Mesendoderm (in vitro differentiated cells): ENCODE results near the gene SPP2.
A peak's percentile ranks its signal among the peaks of the same experiment; 100 is the strongest.

Source experiments
- DNase-seq: peaks from one replicate; pipeline ENCODE4 v3.0.0; 2013
- H2AK5ac ChIP-seq: 2 replicates; pipeline ENCODE4 v1.6.1; 2013; ENCODE audit warnings: low read length, inconsistent platforms
- H2BK120ac ChIP-seq: 2 replicates; pipeline ENCODE4 v1.6.1; 2013; ENCODE audit warnings: low read depth, mild to moderate bottlenecking, low read length, moderate library complexity, mixed read lengths
- H2BK15ac ChIP-seq: replicated peaks from 2 replicates; pipeline ENCODE4 v1.6.1; 2013; ENCODE audit warnings: low read depth, mild to moderate bottlenecking, moderate library complexity
- H2BK5ac ChIP-seq: 2 replicates; pipeline ENCODE4 v1.6.1; 2013; ENCODE audit warnings: low read length, inconsistent platforms
- H3K18ac ChIP-seq: 2 replicates; pipeline ENCODE4 v1.6.1; 2013; ENCODE audit warnings: mild to moderate bottlenecking, low read length, mixed read lengths
- H3K23ac ChIP-seq: one replicate; pipeline ENCODE4 v1.6.1; 2013; ENCODE audit warnings: low read length
- H3K27ac ChIP-seq: 2 replicates; pipeline ENCODE4 v1.5.1; 2013; ENCODE audit warnings: low read depth, mild to moderate bottlenecking, inconsistent platforms, low read length, moderate library complexity
- H3K27me3 ChIP-seq: 2 replicates; pipeline ENCODE4 v1.6.1; 2013; ENCODE audit warnings: low read length, control low read depth, mild to moderate bottlenecking, inconsistent platforms; ENCODE audit not compliant: insufficient read depth, poor library complexity
- H3K36me3 ChIP-seq: 2 replicates; pipeline ENCODE4 v1.6.1; 2013; ENCODE audit warnings: low read length, inconsistent platforms; ENCODE audit not compliant: control insufficient read depth, insufficient read depth
- H3K4ac ChIP-seq: one replicate; pipeline ENCODE4 v1.6.1; 2013; ENCODE audit warnings: low read depth, mild to moderate bottlenecking, low read length, moderate library complexity
- H3K4me1 ChIP-seq: 2 replicates; pipeline ENCODE4 v1.6.1; 2013; ENCODE audit warnings: low read depth, low read length, inconsistent platforms; ENCODE audit not compliant: control insufficient read depth
- H3K4me2 ChIP-seq: 2 replicates; pipeline ENCODE4 v1.6.1; 2013; ENCODE audit warnings: low read length
- H3K4me3 ChIP-seq: 2 replicates; pipeline ENCODE4 v1.5.1; 2013; ENCODE audit warnings: mild to moderate bottlenecking, low read length
- H3K56ac ChIP-seq: one replicate; pipeline ENCODE4 v1.6.1; 2013; ENCODE audit warnings: low read length
- H3K79me1 ChIP-seq: 2 replicates; pipeline ENCODE4 v1.6.1; 2013; ENCODE audit warnings: low read length, inconsistent platforms
- H3K79me2 ChIP-seq: 2 replicates; pipeline ENCODE4 v1.6.1; 2013; ENCODE audit warnings: mild to moderate bottlenecking, low read length; ENCODE audit not compliant: control insufficient read depth, insufficient read depth
- H3K9ac ChIP-seq: 2 replicates; pipeline ENCODE4 v1.6.1; 2013; ENCODE audit warnings: low read length, inconsistent platforms
- H4K5ac ChIP-seq: one replicate; pipeline ENCODE4 v1.6.1; 2013; ENCODE audit warnings: low read length
- H4K8ac ChIP-seq: one replicate; pipeline ENCODE4 v1.6.1; 2013; ENCODE audit warnings: low read depth, mild to moderate bottlenecking, control low read depth, low read length, moderate library complexity
- WGBS: extraction: QIAGEN DNeasy Blood & Tissue Kit; methylation state at CpG from one replicate; pipeline ENCODE4 v1.1.7; 2013; ENCODE audit warnings: low lambda C conversion rate, missing lambda C conversion rate; ENCODE audit not compliant: insufficient coverage; ENCODE audit errors: extremely low coverage; 5-methylcytosine and 5-hydroxymethylcytosine counted together

The SPP2 gene

GRCh38 chr2:234061624-234062257 lies 11.2 kb downstream of the SPP2 start:
- no peak overlapping the region for H3K18ac ChIP-seq
- H3K9ac ChIP-seq: no peak overlapping the region
- H4K5ac ChIP-seq: no peak overlapping the region
- no peak overlapping the region for H2BK15ac ChIP-seq
- no peak overlapping the region for H3K4ac ChIP-seq
- peak; percentile 3 for DNase-seq
- H3K4me1 ChIP-seq: no peaks in the 10 kb centered on the region
- no peak overlapping the region for H3K4me3 ChIP-seq
- no peak overlapping the region for H2AK5ac ChIP-seq
- no peaks in the 10 kb centered on the region for H3K79me1 ChIP-seq
- H2BK120ac ChIP-seq: no peak overlapping the region
- no peak overlapping the region for H3K23ac ChIP-seq
- H3K79me2 ChIP-seq: no peaks in the 10 kb centered on the region
- WGBS: no CpG with 5 or more reads among the region's 6 CpGs
- H3K27me3 ChIP-seq: no peaks in the 10 kb centered on the region
- no peak overlapping the region for H4K8ac ChIP-seq
- no peak overlapping the region for H3K27ac ChIP-seq
- no peak overlapping the region for H2BK5ac ChIP-seq
- no peak overlapping the region for H3K4me2 ChIP-seq
- H3K56ac ChIP-seq: no peak overlapping the region
- no peaks in the 10 kb centered on the region for H3K36me3 ChIP-seq

- Histone ChIP-seq H3K9ac (no peak overlapping the region), H3K4me2 (no peak overlapping the region), H3K27me3 (no peaks in the 10 kb centered on the region), H3K79me2 (no peaks in the 10 kb centered on the region), H3K27ac (no peak overlapping the region), H2BK120ac (no peak overlapping the region), H3K4me1 (no peaks in the 10 kb centered on the region), H3K23ac (no peak overlapping the region), H3K36me3 (no peaks in the 10 kb centered on the region), H3K56ac (no peak overlapping the region), H3K18ac (no peak overlapping the region), H3K4me3 (no peak overlapping the region), H3K79me1 (no peaks in the 10 kb centered on the region), H3K4ac (no peak overlapping the region), H4K8ac (no peak overlapping the region), H2BK5ac (no peak overlapping the region), H4K5ac (no peak overlapping the region), H2BK15ac (no peak overlapping the region), H2AK5ac (no peak overlapping the region)
- no peak for DNase-seq
- no CpG with 5 or more reads among the region's 2 CpGs for WGBS
Observed at GRCh38 chr2:234066587-234066986, 16.1 kb downstream of the SPP2 start.

- no peak overlapping the region for H2BK15ac ChIP-seq
- no peak overlapping the region for H3K4me2 ChIP-seq
- no peak overlapping the region for H3K23ac ChIP-seq
- no peak overlapping the region for H3K4me3 ChIP-seq
- no peaks in the 10 kb centered on the region for H3K4me1 ChIP-seq
- H4K5ac ChIP-seq: no peak overlapping the region
- no peaks in the 10 kb centered on the region for H3K79me2 ChIP-seq
- H2BK120ac ChIP-seq: no peak overlapping the region
- no peak overlapping the region for H3K9ac ChIP-seq
- WGBS: no CpG with 5 or more reads among the region's 3 CpGs
- H3K27ac ChIP-seq: no peak overlapping the region
- H2BK5ac ChIP-seq: no peak overlapping the region
- H3K18ac ChIP-seq: no peak overlapping the region
- H2AK5ac ChIP-seq: no peak overlapping the region
- H3K79me1 ChIP-seq: no peaks in the 10 kb centered on the region
- DNase-seq: no peak
- H3K4ac ChIP-seq: no peak overlapping the region
- no peaks in the 10 kb centered on the region for H3K36me3 ChIP-seq
- no peaks in the 10 kb centered on the region for H3K27me3 ChIP-seq
- H4K8ac ChIP-seq: no peak overlapping the region
- no peak overlapping the region for H3K56ac ChIP-seq
Observed at GRCh38 chr2:234071664-234072063, 21.2 kb downstream of the SPP2 start.

- H3K79me2 ChIP-seq: no peaks in the 10 kb centered on the region
- no peak overlapping the region for H4K8ac ChIP-seq
- H3K18ac ChIP-seq: no peak overlapping the region
- no peak overlapping the region for H2BK120ac ChIP-seq
- no peaks in the 10 kb centered on the region for H3K79me1 ChIP-seq
- H3K4ac ChIP-seq: no peak overlapping the region
- H3K23ac ChIP-seq: no peak overlapping the region
- no peak overlapping the region for H2AK5ac ChIP-seq
- DNase-seq: no peak
- no peak overlapping the region for H3K4me2 ChIP-seq
- H4K5ac ChIP-seq: no peak overlapping the region
- H3K27me3 ChIP-seq: no peaks in the 10 kb centered on the region
- no peak overlapping the region for H2BK5ac ChIP-seq
- H3K36me3 ChIP-seq: no peaks in the 10 kb centered on the region
- H3K27ac ChIP-seq: no peak overlapping the region
- WGBS: 100% methylated on average over 1 of the region's 4 CpGs
- H3K9ac ChIP-seq: no peak overlapping the region
- H3K4me1 ChIP-seq: no peaks in the 10 kb centered on the region
- no peak overlapping the region for H2BK15ac ChIP-seq
- H3K4me3 ChIP-seq: no peak overlapping the region
- H3K56ac ChIP-seq: no peak overlapping the region
Observed at GRCh38 chr2:234072454-234072853, 22.0 kb downstream of the SPP2 start.

GRCh38 chr2:234074751-234075517 lies 24.4 kb downstream of the SPP2 start:
- no CpG with 5 or more reads among the region's 13 CpGs for WGBS
- no peak for DNase-seq
- Histone ChIP-seq H3K56ac (no peak overlapping the region), H3K4me2 (no peak overlapping the region), H2BK15ac (no peak overlapping the region), H3K4me1 (no peaks in the 10 kb centered on the region), H3K18ac (no peak overlapping the region), H3K79me1 (no peaks in the 10 kb centered on the region), H2AK5ac (no peak overlapping the region), H3K4me3 (no peak overlapping the region), H3K4ac (no peak overlapping the region), H4K5ac (no peak overlapping the region), H3K27me3 (no peaks in the 10 kb centered on the region), H3K23ac (no peak overlapping the region), H3K27ac (no peak overlapping the region), H2BK120ac (no peak overlapping the region), H3K36me3 (no peaks in the 10 kb centered on the region), H2BK5ac (no peak overlapping the region), H3K79me2 (no peaks in the 10 kb centered on the region), H4K8ac (no peak overlapping the region), H3K9ac (no peak overlapping the region)
